Esophagus muscularis mucosa (tissue), 4 donors: Measurements from ENCODE around the gene PRR7. TPM values are rescaled to one million over a fixed set of nuclear protein-coding genes. Genes with fewer than 3 reads are reported as not detected.

ENCODE experiments used
- DNase-seq: peaks from one replicate; pipeline ENCODE4 v3.0.0-alpha.2; 2017; ENCODE audit errors: extremely low spot score
- H3K27ac ChIP-seq, 4 donors: fragments of 200-600 bp; sonication (generic); replicated peaks in 1 of 4; 1 replicate in 3 of 4; 2 replicates in 1 of 4; pipeline ENCODE4 v1.5.1; 2016 to 2019; ENCODE audit warnings: mild to moderate bottlenecking in 1 of 4
- H3K27me3 ChIP-seq, 4 donors: fragments of 200-600 bp; sonication (generic); one replicate each; pipeline versions ENCODE4 v1.5.1 to v1.6.0; 2016 to 2019
- H3K36me3 ChIP-seq, 4 donors: fragments of 200-600 bp; sonication (generic); one replicate each; pipeline ENCODE4 v1.5.1; 2016 to 2019
- H3K4me1 ChIP-seq, 4 donors: fragments of 200-600 bp; sonication (generic); one replicate each; pipeline ENCODE4 v1.5.1; 2016 to 2019
- H3K4me3 ChIP-seq, 4 donors: fragments of 200-600 bp; sonication (generic); 1 replicate in 2 of 4; 2 replicates in 2 of 4; pipeline ENCODE4 v1.5.1; 2016 to 2019; ENCODE audit warnings: mild to moderate bottlenecking in 4 of 4, moderate library complexity in 1 of 4
- H3K9me3 ChIP-seq, 4 donors: fragments of 200-600 bp; sonication (generic); 1 replicate in 3 of 4; 2 replicates in 1 of 4; pipeline ENCODE4 v1.5.1; 2016 to 2019
- EP300 ChIP-seq: sonication (generic); formaldehyde crosslinking; IDR thresholded peaks from one replicate; pipeline ENCODE4 v1.6.1; 2017; ENCODE audit warnings: antibody characterized with exemption
- POLR2A ChIP-seq: fragments of 450-650 bp; IDR thresholded peaks from one replicate; pipeline ENCODE4 v1.6.1; 2017; ENCODE audit warnings: antibody characterized with exemption, moderate library complexity, mild to moderate bottlenecking, low read depth
- POLR2AphosphoS5 ChIP-seq, 2 donors: sonication (generic); formaldehyde crosslinking; IDR thresholded peaks; one replicate each; pipeline ENCODE4 v1.6.1; 2017; ENCODE audit warnings: antibody characterized with exemption in 2 of 2
- WGBS: methylation state at CpG from one replicate; pipeline ENCODE4 v1.1.5; 2018; 5-methylcytosine and 5-hydroxymethylcytosine counted together
- intact Hi-C: fragments of 100-400 bp; cut with DNase I; formaldehyde crosslinking; loops from one replicate; pipeline ENCODE4 v1.15.1; 2023
- total RNA-seq, 4 donors: library from RNA; depleted of rRNA; stranded (reverse); fragments of >200 nt; gene quantifications; one replicate each; pipeline versions ENCODE4 v1.1.0 to v1.2.1, GENCODE V29; 2016
- TF ChIP-seq, protein P1 (sequence below), 3 experiments: fragments of 200-600 bp in 2 of 3; fragments of 450-650 bp in 1 of 3; sonication (generic) in 2 of 3; IDR thresholded peaks; one replicate each; pipeline ENCODE4 v1.5.1; 2017 to 2019; ENCODE audit warnings: antibody characterized with exemption in 3 of 3, mild to moderate bottlenecking in 2 of 3, moderate library complexity in 1 of 3

Gene PRR7
- total RNA-seq, 4 donors from 2014 or later = 0.42 to 2.5 (median 1.6) TPM

- H3K9me3 ChIP-seq = no peaks in the 10 kb centered on the region
- TF ChIP-seq POLR2A (peak; percentile 87), EP300 (no peak), POLR2AphosphoS5 (IDR thresholded peaks at IDR 0.05) (peak in 1 of 2 donors; percentile 91)
- TF ChIP-seq, protein P1, sequence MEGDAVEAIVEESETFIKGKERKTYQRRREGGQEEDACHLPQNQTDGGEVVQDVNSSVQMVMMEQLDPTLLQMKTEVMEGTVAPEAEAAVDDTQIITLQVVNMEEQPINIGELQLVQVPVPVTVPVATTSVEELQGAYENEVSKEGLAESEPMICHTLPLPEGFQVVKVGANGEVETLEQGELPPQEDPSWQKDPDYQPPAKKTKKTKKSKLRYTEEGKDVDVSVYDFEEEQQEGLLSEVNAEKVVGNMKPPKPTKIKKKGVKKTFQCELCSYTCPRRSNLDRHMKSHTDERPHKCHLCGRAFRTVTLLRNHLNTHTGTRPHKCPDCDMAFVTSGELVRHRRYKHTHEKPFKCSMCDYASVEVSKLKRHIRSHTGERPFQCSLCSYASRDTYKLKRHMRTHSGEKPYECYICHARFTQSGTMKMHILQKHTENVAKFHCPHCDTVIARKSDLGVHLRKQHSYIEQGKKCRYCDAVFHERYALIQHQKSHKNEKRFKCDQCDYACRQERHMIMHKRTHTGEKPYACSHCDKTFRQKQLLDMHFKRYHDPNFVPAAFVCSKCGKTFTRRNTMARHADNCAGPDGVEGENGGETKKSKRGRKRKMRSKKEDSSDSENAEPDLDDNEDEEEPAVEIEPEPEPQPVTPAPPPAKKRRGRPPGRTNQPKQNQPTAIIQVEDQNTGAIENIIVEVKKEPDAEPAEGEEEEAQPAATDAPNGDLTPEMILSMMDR (IDR thresholded peaks at IDR 0.05) = peak in 1 of 3 experiments; percentile 34
- peaks cover 0 to 22% (median 10%) of the 10 kb centered on the region in 4 donors for H3K36me3 ChIP-seq
- peak within 1 kb of the TSS; percentile 96 to 99 (median 98) for H3K27ac ChIP-seq
- peaks cover 58 to 72% (median 68%) of the 10 kb centered on the region in 4 donors for H3K4me1 ChIP-seq
- H3K4me3 ChIP-seq = peak within 1 kb of the TSS; percentile 78 to 96 (median 88)
- intact Hi-C loops = no loop called here
- H3K27me3 ChIP-seq = no peaks in the 10 kb centered on the region
- peak; percentile 98 for DNase-seq
- WGBS = 0% methylated on average over 5 of the region's 73 CpGs
Measured at GRCh38 chr5:177497292-177498012, 50.8 kb downstream of the PRR7 start, which contains the start of gene PDLIM7. Gene PDLIM7, minus strand, starts transcription at chr5:177497604. Its CDS starts 1,092 bp downstream, at chr5:177496512.

DNA sequence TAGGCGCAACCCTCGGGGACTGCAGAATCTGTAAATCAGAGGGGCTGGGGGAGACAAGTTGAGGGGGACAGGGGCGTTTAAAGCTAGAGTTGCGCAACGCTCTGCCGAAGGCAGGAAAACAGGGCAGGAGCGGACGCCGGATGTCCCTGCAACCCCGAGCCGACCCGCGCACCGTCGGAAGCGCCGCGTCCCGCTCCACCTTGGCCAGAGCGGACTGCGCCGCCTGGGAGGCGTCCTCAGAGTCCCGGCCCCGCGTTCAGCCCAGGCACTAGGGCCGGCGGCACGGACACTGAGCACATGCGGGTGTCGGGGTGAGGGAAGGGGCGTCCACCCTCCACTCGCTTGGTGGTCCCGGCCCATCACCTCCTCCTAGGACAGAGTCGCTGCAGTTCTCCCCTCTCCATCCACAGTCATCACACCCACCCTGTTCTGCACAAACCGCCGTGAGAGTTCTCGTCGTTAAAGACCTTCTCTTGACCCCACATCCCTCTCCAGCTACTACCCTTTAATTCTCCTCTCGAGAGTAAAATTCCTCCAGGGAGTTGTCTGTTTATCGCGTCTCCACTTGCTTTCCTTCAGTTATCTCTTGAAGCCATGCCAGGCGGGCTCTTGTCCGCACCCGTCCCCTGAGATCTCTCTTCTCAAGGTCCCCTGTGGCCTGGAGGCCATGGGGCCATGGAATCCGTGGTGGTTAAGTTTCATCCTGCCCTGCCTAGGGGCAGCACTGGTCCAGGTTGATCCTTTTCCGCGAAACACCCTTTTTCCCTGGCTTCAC, 51.6 kb downstream of the PRR7 start:
- Histone ChIP-seq H3K4me1 (peaks cover 50 to 65% (median 61%) of the 10 kb centered on the region in 4 donors), H3K4me3 (peak overlapping the region; percentile 78 to 96 (median 88)), H3K9me3 (no peaks in the 10 kb centered on the region), H3K27ac (peak overlapping the region; percentile 96 to 99 (median 98)), H3K27me3 (no peaks in the 10 kb centered on the region), H3K36me3 (peaks cover 0 to 17% (median 6%) of the 10 kb centered on the region in 4 donors)
- 25% methylated on average over 23 of the region's 48 CpGs for WGBS
- TF ChIP-seq, protein P1 (IDR thresholded peaks at IDR 0.05) = no peak
- TF ChIP-seq POLR2AphosphoS5 (IDR thresholded peaks at IDR 0.05) (no peak), EP300 (no peak), POLR2A (no peak)
- no peak for DNase-seq
- intact Hi-C loops = no loop called here

DNA sequence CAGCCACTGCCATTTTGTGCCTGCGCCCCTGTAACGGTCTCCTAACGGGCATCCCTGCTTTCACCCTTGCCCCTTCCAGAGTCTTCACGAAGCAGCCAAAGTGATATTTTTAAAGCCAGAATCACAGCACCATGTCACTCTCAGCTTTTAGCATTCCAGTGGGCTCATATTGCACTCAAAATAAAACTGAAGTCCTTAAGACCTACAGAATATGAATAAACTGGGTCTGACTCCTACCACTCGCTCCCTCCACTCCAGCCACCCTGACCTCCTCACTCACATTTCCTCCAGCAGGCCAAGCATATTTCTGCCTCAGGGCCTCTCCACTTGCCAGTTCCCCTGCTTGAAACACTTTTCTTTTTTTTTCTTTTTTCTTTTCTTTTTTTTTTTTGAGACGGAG, 53.2 kb downstream of the PRR7 start:
- H3K4me3 ChIP-seq = no peak overlapping the region
- TF ChIP-seq, protein P1 (IDR thresholded peaks at IDR 0.05) = no peak
- no peak for TF ChIP-seq POLR2AphosphoS5 (IDR thresholded peaks at IDR 0.05)
- TF ChIP-seq EP300 = no peak
- no peak for TF ChIP-seq POLR2A
- intact Hi-C loops = loop anchor here (2.0 to 5.0 kb wide), 3 partner anchors 45 to 98 kb away; partner anchors contain the start of genes GRK6 and PFN3
- no peaks in the 10 kb centered on the region for H3K9me3 ChIP-seq
- peaks cover 34 to 48% (median 44%) of the 10 kb centered on the region in 4 donors for H3K4me1 ChIP-seq
- no peaks in the 10 kb centered on the region for H3K27me3 ChIP-seq
- no peak for DNase-seq
- H3K27ac ChIP-seq = peak overlapping the region in 2 of 4 donors; percentile 12 to 52
- H3K36me3 ChIP-seq = peaks cover 0 to 16% (median 3%) of the 10 kb centered on the region in 4 donors
- 81% methylated on average over 6 of the region's 6 CpGs for WGBS

DNA sequence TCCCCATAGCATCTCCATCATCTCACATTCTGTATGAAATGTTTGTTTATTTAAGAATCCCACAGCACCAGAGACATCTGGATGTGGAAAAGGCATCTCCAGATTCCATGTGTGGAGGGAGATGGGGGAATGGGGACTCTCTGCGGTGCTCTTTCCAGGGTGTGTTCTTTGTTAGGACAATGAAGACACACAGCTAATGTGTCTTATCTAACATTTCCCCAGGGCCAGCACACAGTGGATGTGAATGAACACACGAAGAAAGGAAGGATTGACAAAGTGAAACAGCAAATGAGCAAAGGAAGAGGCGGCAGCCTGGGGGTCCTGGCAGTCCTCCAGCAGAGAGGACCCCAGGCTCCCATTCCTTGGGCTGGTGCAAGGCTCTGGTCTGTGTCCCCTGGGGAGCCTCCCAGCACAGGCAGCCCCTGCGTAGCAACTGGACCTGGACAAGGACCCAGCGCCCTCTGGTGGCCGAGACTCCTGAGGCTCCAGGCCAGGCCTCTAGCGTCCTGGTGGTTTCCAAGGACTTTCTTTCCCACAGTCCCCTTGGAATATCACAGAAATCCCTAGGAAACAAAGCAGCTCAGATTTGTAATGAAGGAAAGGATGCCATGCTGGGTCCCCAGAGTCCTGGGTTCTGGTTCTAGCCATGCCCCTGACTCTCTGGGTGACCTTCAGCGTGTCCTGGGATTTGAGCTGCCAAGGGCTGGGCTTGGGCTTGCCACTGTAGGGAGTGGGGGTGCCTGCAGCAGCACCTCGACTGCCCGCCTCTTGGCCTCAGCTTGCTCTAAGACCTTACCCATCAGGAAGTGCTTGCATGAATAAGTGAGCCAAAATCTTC, 54.3 kb downstream of the PRR7 start:
- 23% methylated on average over 6 of the region's 10 CpGs for WGBS
- H3K4me3 ChIP-seq = no peak overlapping the region

More for the DNA sequence above, 54.3 kb downstream of the PRR7 start:
- Histone ChIP-seq H3K27me3 (no peaks in the 10 kb centered on the region), H3K27ac (peak overlapping the region; percentile 12 to 69 (median 54)), H3K36me3 (peaks cover 0 to 13% (median 3%) of the 10 kb centered on the region in 4 donors), H3K4me1 (peaks cover 23 to 38% (median 34%) of the 10 kb centered on the region in 4 donors), H3K9me3 (no peaks in the 10 kb centered on the region)
- DNase-seq = peak; percentile 95
- TF ChIP-seq EP300 (no peak), POLR2AphosphoS5 (IDR thresholded peaks at IDR 0.05) (peak in 1 of 2 donors; percentile 73), POLR2A (no peak)
- TF ChIP-seq, protein P1 (IDR thresholded peaks at IDR 0.05) = peak; percentile 94 to 97 (median 95)
- intact Hi-C loops = loop anchor here (2.0 to 5.0 kb wide), 3 partner anchors 46 to 99 kb away; partner anchors contain the start of genes GRK6 and PFN3
